ENCODE results near the gene XIRP2.

DNA sequence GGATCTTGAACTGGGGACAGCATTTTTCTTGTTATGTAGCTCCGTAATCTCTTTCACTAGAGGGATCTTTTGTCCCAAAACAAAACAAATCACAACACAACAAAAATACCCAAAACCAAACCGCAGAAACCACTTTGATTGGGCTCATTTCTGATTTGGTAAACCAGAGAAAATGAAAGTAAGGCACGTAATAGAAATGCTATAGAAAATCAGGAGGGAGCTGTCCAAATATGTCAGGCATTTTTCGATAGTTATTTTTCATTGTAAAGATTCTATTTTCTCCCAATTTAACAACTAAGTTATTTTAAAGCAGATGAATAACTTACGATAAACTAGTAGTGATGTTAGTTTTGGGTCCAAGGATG lies 406.5 kb downstream of the XIRP2 start:
- TF ChIP-seq, protein P1, sequence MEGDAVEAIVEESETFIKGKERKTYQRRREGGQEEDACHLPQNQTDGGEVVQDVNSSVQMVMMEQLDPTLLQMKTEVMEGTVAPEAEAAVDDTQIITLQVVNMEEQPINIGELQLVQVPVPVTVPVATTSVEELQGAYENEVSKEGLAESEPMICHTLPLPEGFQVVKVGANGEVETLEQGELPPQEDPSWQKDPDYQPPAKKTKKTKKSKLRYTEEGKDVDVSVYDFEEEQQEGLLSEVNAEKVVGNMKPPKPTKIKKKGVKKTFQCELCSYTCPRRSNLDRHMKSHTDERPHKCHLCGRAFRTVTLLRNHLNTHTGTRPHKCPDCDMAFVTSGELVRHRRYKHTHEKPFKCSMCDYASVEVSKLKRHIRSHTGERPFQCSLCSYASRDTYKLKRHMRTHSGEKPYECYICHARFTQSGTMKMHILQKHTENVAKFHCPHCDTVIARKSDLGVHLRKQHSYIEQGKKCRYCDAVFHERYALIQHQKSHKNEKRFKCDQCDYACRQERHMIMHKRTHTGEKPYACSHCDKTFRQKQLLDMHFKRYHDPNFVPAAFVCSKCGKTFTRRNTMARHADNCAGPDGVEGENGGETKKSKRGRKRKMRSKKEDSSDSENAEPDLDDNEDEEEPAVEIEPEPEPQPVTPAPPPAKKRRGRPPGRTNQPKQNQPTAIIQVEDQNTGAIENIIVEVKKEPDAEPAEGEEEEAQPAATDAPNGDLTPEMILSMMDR (IDR thresholded peaks at IDR 0.05), result no peak
- no peak for TF ChIP-seq POLR2A (IDR thresholded peaks at IDR 0.05)

Data from prostate gland (tissue), 2 donors.